IPS DF 19.7 (cell line): Measurements from ENCODE around the gene TIGD1.

ENCODE experiments used
- DNase-seq: peaks from one replicate; pipeline ENCODE4 v3.0.0-alpha.2; 2013; ENCODE audit warnings: low read depth, low spot score

The TIGD1 gene

GRCh38 chr2:232550354-232551249 is at the start of gene TIGD1, which contains the start of gene EIF4E2:
TIGD1 (minus strand) TSS chr2:232550557; CDS start chr2:232549882, 675 bp downstream.
EIF4E2 (plus strand) TSS chr2:232550689; CDS start chr2:232550725, 36 bp downstream.
- DNase-seq = peak; percentile 71

- no peak for DNase-seq
These were observed 47.9 kb upstream of the TIGD1 start for GRCh38 chr2:232598293-232598692.

- DNase-seq = no peak
These were observed 47.2 kb upstream of the TIGD1 start for GRCh38 chr2:232597362-232598079.

GRCh38 chr2:232593982-232594381 is 43.6 kb upstream of the TIGD1 start:
- no peak for DNase-seq

- DNase-seq = no peak
These were observed 42.5 kb upstream of the TIGD1 start for GRCh38 chr2:232592772-232593395.

GRCh38 chr2:232588680-232589585 is 38.6 kb upstream of the TIGD1 start:
- DNase-seq = no peak

- DNase-seq = no peak
These were observed 37.7 kb upstream of the TIGD1 start for GRCh38 chr2:232588031-232588430.

- DNase-seq = no peak
These were observed 37.2 kb upstream of the TIGD1 start for GRCh38 chr2:232587512-232587911.

- DNase-seq = no peak
These were observed 36.7 kb upstream of the TIGD1 start for GRCh38 chr2:232586943-232587505.

GRCh38 chr2:232584238-232584637 is 33.9 kb upstream of the TIGD1 start:
- DNase-seq = no peak

- no peak for DNase-seq
These were observed 31.4 kb upstream of the TIGD1 start for GRCh38 chr2:232581725-232582124.

GRCh38 chr2:232580648-232580981 is 30.3 kb upstream of the TIGD1 start:
- no peak for DNase-seq

GRCh38 chr2:232578626-232579025 is 28.3 kb upstream of the TIGD1 start:
- no peak for DNase-seq

GRCh38 chr2:232577841-232578240 is 27.5 kb upstream of the TIGD1 start:
- DNase-seq = no peak

- DNase-seq = no peak
These were observed 26.6 kb upstream of the TIGD1 start for GRCh38 chr2:232576995-232577394.

- no peak for DNase-seq
These were observed 25.0 kb upstream of the TIGD1 start for GRCh38 chr2:232575404-232575746.

- no peak for DNase-seq
These were observed 24.5 kb upstream of the TIGD1 start for GRCh38 chr2:232574674-232575403.

GRCh38 chr2:232573771-232574435 is 23.5 kb upstream of the TIGD1 start:
- DNase-seq = no peak

GRCh38 chr2:232573042-232573441 is 22.7 kb upstream of the TIGD1 start:
- no peak for DNase-seq

GRCh38 chr2:232571026-232571474 is 20.7 kb upstream of the TIGD1 start:
- no peak for DNase-seq
